NCI-H2171 (cell line): ENCODE results near the gene PAFAH1B2.

Experiments used
- DNase-seq: peaks from one replicate; lab custom pipeline; 2025; lab: John Stamatoyannopoulos, UW

The PAFAH1B2 gene

GRCh38 chr11:117221775-117222517, 77.9 kb downstream of the PAFAH1B2 start:
- peak; percentile 60 for DNase-seq

GRCh38 chr11:117222991-117223740, 79.1 kb downstream of the PAFAH1B2 start:
- DNase-seq = no peak

- no peak for DNase-seq
Observed at GRCh38 chr11:117223741-117224689, 79.9 kb downstream of the PAFAH1B2 start.

- DNase-seq = no peak
Observed at GRCh38 chr11:117225553-117226170, 81.6 kb downstream of the PAFAH1B2 start.
